Measurements from ENCODE around the gene MESP1. TPM values are rescaled to one million over a fixed set of nuclear protein-coding genes. Genes with fewer than 3 reads are reported as not detected.

Gene MESP1

DNA sequence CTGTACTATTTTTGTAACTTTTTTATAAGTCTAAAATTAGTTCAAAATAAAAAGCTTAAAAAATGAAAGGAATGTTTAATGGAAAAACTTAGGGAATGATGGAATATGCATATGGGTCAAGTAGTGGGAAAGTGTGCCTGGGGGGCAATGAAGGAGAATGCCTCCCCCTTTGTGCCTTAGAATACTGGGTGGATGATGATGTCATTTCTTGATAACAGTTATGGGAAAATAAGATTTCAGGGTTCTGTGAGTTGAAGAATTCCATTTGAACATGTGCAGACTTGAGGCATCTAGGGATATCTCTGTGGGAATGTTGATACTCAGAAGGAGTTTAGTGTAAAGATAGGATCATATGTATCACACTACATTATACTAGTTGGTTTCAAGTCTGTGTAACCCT is 46.6 kb downstream of the MESP1 start:
- H4K91ac ChIP-seq (ENCODE audit: low read length), result no peak overlapping the region
- no peaks in the 10 kb centered on the region for H3K79me1 ChIP-seq (replicated peaks; ENCODE audit: low read length, poor library complexity, severe bottlenecking)
- H2AFZ ChIP-seq (ENCODE audit: low read depth, low read length), result no peak overlapping the region
- DNase-seq, result no peak
- H2BK5ac ChIP-seq (ENCODE audit: low read depth, low read length, poor library complexity, severe bottlenecking), result no peak overlapping the region
- H2AK5ac ChIP-seq (ENCODE audit: low read length, severe bottlenecking), result no peak overlapping the region
- no peak overlapping the region for H3K23ac ChIP-seq (ENCODE audit: low read length in 2 of 2)
- H4K8ac ChIP-seq (ENCODE audit: low read length), result no peak overlapping the region
- H3K18ac ChIP-seq (ENCODE audit: low read depth in 1 of 2, low read length in 2 of 2), result no peak overlapping the region
- H3K4me3 ChIP-seq (ENCODE audit: insufficient read depth in 1 of 2, low read depth in 1 of 2, low read length in 2 of 2), result no peak overlapping the region
- no peak overlapping the region for H3K14ac ChIP-seq (ENCODE audit: low read length in 2 of 2)
- H2BK12ac ChIP-seq (ENCODE audit: low read length in 2 of 2), result no peak overlapping the region
- H3K9me3 ChIP-seq (ENCODE audit: control insufficient read depth, low read length), result no peaks in the 10 kb centered on the region
- no peak overlapping the region for H3K9ac ChIP-seq (ENCODE audit: low read length)
- H2BK120ac ChIP-seq (ENCODE audit: low read depth, low read length), result no peak overlapping the region
- no peak overlapping the region for H3K4ac ChIP-seq (ENCODE audit: low read depth in 1 of 2, low read length in 2 of 2)
- no peak overlapping the region for H2BK15ac ChIP-seq (ENCODE audit: low read depth, poor library complexity, severe bottlenecking)
- no peaks in the 10 kb centered on the region for H3K4me1 ChIP-seq (ENCODE audit: control insufficient read depth, insufficient read depth, low read depth, low read length)
- H3K27me3 ChIP-seq (ENCODE audit: control insufficient read depth in 1 of 2, insufficient read depth in 1 of 2, low read length in 2 of 2), result peaks cover 0 to 26% of the 10 kb centered on the region in 2 experiments
- H3K4me2 ChIP-seq (ENCODE audit: low read length, poor library complexity, severe bottlenecking), result no peak overlapping the region
- no peaks in the 10 kb centered on the region for H3K36me3 ChIP-seq (ENCODE audit: control insufficient read depth in 1 of 2, insufficient read depth in 2 of 2, low read depth in 1 of 2, low read length in 2 of 2)
- H3K27ac ChIP-seq (ENCODE audit: low read length, poor library complexity, severe bottlenecking), result no peak overlapping the region

Small RNA genes within 50 kb of the gene (small RNA-seq; reads per million reads assigned to genes)
- gene RNU6-132P (ENCODE audit: low read depth), result not detected
